Central memory CD4-positive, alpha-beta T cell (primary cell): Measurements from ENCODE around the gene SUPT4H1.
"Not testable (repeated sequence)": the region's sequence is repeated elsewhere in the genome, so short reads cannot be mapped to it uniquely, and the experiment has no call there.

Source experiments
- DNase-seq: peaks from one replicate; pipeline ENCODE4 v3.0.0; 2022

Gene SUPT4H1

GRCh38 chr17:58362368-58363014 is 10.5 kb upstream of the SUPT4H1 start:
- DNase-seq = no peak

DNA sequence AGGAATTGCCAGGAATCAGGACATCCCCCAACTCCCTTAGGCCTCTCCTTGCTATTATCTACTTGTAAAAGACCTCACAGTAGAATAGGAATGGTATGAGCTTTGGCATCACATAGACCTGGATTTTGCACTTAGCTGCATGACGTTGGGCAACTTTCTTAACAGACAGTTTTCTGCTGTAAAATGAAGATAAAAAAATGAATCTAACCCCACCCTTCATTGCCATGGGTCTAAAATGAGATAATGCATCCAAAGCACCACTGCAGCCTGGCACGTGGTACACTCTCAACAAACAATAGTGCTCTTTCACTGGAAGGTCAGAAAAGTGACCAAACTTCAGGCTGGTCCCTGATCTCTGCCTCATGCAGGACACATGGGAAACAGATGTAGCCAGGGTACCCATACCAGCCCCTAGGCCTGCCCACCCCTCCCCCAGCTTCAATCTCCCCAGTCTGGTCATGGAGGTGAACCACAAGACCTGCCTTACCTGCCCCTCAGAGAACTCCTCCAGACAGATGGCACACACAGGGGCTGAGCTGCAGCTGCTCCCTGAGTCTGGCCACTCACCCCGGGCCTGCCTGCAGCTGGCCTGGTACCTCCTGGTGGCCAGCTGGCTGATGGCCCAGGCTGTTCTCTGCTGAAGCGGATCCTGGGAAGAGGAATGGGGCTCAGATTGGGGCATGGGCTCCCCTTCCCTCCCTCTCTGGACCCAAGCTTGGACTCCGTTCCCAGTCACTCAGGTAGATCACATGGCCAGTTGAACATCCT is 8.5 kb upstream of the SUPT4H1 start:
- DNase-seq = no peak

GRCh38 chr17:58358408-58359172 is 6.6 kb upstream of the SUPT4H1 start:
- no peak for DNase-seq

- no peak for DNase-seq
Measured at GRCh38 chr17:58357312-58358297, 5.6 kb upstream of the SUPT4H1 start.

DNA sequence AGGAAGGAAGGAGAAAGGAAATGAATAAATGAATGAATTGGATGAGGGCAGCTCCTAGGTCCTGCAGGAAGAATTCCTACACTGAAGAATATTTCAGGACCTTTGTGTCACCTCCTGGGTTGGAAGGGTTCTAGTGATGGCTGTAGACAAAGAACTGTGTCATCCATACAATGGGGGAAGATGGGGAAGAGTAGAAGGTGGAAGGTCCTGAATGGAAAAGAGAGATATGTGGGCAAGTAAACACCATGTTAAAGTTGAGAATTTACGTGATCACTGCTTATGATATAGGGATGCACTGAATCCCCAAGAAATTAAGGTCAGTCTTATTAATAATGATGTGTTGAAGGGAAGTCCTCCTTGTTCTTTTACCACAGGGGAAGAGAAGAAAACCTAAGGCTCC is 4.2 kb upstream of the SUPT4H1 start:
- no peak for DNase-seq

DNA sequence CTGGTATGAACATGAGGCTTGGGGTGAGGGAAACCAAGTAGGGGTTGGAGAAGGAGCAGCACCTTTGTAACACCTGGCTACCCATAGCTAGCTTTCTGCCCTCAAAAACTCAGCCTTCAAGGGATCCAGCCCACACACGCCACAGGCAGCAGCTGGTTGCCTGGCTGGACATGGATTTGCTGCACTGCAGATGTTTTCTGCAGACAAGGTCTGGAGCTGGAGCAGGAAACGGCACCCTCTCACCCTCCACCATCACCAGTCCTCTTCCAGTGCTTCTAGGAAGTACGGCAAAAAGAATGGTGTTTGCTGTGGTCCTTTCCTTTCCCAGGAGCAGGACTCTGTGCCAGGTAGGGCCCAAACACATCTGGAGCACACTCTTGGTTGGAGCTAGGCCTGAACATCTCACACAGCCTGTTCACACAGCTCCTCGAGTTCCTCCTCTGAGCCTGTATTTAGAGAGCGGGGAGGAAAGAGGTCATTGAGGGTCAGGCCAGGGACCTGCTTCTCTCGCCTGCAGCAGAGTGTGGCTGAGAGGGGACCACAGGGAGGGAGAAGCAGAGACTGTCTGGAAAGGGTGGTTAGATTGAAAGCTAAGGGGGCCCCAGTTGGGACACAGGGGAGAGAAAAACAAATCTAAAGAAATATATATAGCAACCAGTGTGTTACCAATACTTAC is 2.7 kb upstream of the SUPT4H1 start:
- no peak for DNase-seq

- DNase-seq = no peak
Measured at GRCh38 chr17:58353389-58353825, 1.4 kb upstream of the SUPT4H1 start.

DNA sequence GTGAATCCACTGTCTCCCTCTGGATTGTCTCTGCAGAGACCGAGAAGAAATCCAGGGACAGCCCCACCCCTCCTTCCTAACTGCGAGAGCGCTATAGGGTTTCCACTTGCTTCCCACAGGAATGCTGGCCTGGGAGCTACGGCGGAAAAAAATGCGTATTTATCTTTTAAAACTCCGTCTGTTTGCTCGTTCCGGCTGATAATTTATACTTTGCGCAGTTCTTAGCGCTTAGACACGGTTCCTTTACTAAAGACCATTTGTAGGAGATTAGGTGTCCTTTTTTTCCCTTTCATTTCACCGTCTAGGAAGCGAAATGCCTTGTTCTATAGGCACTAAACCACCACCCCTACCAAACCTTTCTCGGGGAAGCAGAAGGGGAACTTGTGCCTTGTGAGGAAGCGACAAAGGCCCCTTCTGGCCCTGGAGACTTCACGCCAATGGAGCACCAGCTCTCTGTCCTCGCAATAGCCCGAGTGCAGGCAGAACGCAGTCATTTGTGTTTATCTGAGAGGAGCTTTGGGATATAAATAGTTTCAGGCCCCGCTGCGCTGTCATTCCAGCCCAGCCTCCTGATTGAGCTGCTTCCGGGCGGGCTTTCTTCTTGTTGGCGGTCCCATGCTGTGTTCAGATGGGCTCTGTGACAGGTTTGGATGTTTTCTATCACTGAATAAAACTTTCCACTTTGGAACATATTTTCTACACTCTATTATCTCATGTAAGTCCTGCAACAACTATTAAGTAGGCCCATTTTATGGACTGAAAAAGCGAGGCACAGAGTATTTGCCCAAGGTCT is 791 bp upstream of the SUPT4H1 start:
- DNase-seq = peak; percentile 19

DNA sequence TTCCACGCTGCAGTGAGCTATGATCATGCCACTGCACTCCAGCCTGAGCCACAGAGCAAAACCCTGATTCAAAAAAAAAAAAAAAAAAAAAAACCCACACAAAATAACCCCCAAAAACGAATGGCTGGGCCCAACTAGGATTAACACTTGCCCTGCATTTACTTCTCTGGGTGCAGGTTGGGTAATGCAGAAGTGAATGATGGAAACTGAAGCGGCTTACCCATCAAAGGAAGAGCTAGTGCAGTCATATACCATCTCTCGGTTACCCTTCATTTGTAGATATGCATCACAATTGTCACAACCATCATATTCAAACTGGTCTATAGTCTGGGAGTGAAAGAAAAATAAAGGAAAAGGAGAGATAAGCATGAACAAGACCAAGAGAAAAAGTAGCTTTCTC is 819 bp downstream of the SUPT4H1 start:
- DNase-seq = no peak

- no peak for DNase-seq
Measured at GRCh38 chr17:58348038-58348437, 4.0 kb downstream of the SUPT4H1 start.

DNA sequence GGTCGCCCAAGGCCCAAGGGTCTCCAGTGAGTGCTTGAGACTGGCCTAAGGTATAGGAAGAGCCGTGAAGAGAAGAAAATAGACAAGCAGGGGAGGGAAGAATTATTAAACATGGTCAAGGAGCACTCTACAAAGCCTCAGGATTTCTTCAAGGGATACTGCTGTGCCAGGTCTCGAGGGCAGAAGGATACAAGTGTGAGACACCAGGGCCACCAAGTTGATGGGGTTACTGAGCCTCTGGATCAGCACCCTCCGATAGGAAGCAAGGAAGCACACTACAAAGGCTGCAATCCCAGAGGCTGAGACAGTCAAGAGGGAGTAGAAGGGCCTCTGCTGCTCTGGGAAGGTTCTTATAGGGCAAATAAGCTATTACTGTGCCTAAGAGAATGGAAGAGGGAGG is 6.5 kb downstream of the SUPT4H1 start:
- no peak for DNase-seq

- peak; percentile 78 for DNase-seq
Measured at GRCh38 chr17:58344791-58345157, 7.2 kb downstream of the SUPT4H1 start.

DNA sequence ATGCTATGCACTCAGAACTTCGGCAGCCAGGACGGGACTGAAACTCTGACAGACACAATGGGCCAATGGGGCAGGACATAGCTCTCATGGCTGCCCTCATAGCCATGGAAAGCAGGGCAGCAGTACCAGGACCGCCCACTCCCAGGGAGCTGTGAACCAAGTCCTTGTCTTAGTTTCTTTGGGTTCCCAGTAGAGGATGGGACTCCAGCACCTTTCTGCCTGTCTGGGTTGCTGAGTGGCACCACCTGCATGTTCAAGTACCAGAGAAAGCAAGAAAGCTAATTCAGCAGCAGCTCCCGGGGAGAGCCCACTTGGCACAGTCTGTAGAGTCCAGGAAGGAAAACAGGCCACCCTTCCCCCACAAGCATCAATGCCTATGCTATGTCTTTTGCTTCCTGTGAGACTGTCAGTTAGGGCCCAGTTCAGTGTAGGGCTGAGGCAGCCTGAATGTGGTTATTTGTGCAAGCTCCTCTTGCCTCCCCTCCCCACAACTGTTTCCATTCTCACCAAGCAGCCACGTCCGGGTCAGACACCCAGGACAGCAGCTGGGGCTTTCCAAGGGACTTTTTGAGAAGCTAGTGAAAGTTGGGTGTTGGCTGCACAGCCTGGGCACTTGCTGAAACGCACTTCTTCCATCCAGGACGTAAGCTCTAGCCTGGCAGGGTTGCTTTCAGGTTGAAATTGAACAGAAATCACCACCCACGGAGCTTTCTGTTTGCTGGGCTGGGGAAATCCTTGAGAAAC is 7.8 kb downstream of the SUPT4H1 start:
- peak; percentile 93 for DNase-seq

DNA sequence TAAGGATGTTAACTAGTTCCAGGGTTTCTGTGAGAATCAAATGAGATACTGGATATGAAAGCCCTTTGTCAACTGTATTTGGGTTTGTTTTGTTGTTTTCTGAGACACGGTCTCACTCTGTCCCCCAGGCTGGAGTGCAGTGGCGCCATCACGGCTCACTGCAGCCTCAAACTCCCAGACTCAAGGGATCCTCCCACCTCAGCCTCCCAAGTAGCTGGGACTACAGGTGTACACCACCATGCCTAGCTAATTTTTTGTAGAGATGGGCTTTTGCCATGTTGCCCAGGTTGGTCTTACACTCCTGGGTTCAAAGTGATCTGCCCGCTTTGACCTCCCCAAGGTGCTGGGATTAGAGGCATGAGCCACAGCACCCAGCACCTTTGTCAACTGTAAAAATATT is 8.9 kb downstream of the SUPT4H1 start:
- no peak for DNase-seq

DNA sequence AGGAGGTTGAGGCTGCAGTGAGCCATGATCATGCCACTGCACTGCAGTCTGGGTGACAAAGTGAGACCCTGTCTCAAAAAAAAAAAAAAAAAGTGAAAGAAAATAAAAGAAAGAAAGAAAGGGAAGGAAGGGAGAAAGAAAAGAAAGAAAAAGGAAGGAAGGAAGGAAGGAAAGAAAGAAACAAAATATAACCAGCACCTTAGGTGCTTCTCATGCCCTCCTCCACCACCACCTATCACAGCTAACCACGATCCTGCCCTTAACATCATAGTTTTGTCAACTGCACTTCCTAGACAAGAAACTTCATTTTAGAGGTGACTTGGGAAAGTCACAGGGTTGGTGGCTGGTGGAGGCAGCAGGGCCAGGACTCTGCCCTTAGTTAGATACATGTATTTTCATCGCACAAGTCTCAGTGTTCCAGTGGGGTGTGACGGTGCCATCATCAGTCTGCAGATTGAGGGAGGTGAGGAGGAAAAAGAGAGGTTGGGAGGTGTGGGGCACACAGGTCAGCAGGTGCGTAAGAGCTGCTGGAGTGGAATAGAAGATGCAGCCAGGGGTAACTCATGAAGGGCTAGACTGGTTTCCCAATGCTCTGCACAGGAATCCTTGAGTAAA is 10.0 kb downstream of the SUPT4H1 start:
- DNase-seq = peak; percentile 17

- not testable (repeated sequence) for DNase-seq
Measured at GRCh38 chr17:58341136-58341860, 10.7 kb downstream of the SUPT4H1 start.

GRCh38 chr17:58340405-58340876 is 11.6 kb downstream of the SUPT4H1 start:
- no peak for DNase-seq

- peak; percentile 47 for DNase-seq
Measured at GRCh38 chr17:58339755-58340404, 12.1 kb downstream of the SUPT4H1 start.
